Measurements from ENCODE around the gene FKBP11. TPM values are rescaled to one million over a fixed set of nuclear protein-coding genes. Genes with fewer than 3 reads are reported as not detected.

The FKBP11 gene
- total RNA-seq, 1 donor from 2014 or later = 45.0 TPM

Other genes starting within 250 kb of the FKBP11 start
- gene KANSL2, start 243.3 kb downstream of the FKBP11 start, total RNA-seq = 8.2 TPM
- 12.1 TPM for gene CCNT1, start 208.8 kb downstream of the FKBP11 start, total RNA-seq
- 21.3 TPM for gene ADCY6, start 136.4 kb downstream of the FKBP11 start, total RNA-seq
- 2.6 TPM for gene CACNB3, start 107.0 kb downstream of the FKBP11 start, total RNA-seq
- gene DDX23, start 73.3 kb downstream of the FKBP11 start, total RNA-seq = 33.3 TPM
- 32.0 TPM for gene RND1, start 59.6 kb downstream of the FKBP11 start, total RNA-seq
- 47.4 TPM for gene ARF3, start 32.0 kb upstream of the FKBP11 start, total RNA-seq
- gene WNT10B, start 46.2 kb upstream of the FKBP11 start, total RNA-seq = not detected
- gene WNT1, start 52.8 kb upstream of the FKBP11 start, total RNA-seq = not detected
- not detected for gene DDN, start 73.9 kb upstream of the FKBP11 start, total RNA-seq
- 27.7 TPM for gene PRKAG1, start 93.3 kb upstream of the FKBP11 start, total RNA-seq
- gene KMT2D, start 135.3 kb upstream of the FKBP11 start, total RNA-seq = 44.8 TPM
- gene RHEBL1, start 144.5 kb upstream of the FKBP11 start, total RNA-seq = 0.18 TPM
- not detected for gene DHH, start 169.3 kb upstream of the FKBP11 start, total RNA-seq
- 17.7 TPM for gene LMBR1L, start 185.4 kb upstream of the FKBP11 start, total RNA-seq
- gene TUBA1B, start 205.9 kb upstream of the FKBP11 start, total RNA-seq = 144 TPM

Data from left lobe of liver (tissue), 1 donor.